Thoracic aorta (tissue), 2 donors: Measurements from ENCODE around the gene ZNF770. TPM values are rescaled to one million over a fixed set of nuclear protein-coding genes. Genes with fewer than 3 reads are reported as not detected.

Experiments used
- ATAC-seq: fragments of 150-250 bp; one replicate; pipeline ENCODE4 v1.8.0; 2017; ENCODE audit warnings: low read depth; ENCODE audit not compliant: insufficient number of reproducible peaks, low FRiP score
- DNase-seq: peaks from one replicate; pipeline ENCODE4 v3.0.0-alpha.2; 2020; ENCODE audit warnings: low spot score
- H3K27ac ChIP-seq, 2 donors: fragments of 200-600 bp; sonication (generic); 1 replicate in 1 of 2; 2 replicates in 1 of 2; pipeline ENCODE4 v1.5.1; 2016; ENCODE audit warnings: mild to moderate bottlenecking in 2 of 2, moderate library complexity in 2 of 2
- H3K27me3 ChIP-seq: fragments of 200-600 bp; sonication (generic); replicated peaks from 2 replicates; pipeline ENCODE4 v1.6.0; 2016; ENCODE audit warnings: mild to moderate bottlenecking; ENCODE audit not compliant: insufficient read depth
- H3K36me3 ChIP-seq: fragments of 200-600 bp; sonication (generic); one replicate; pipeline ENCODE4 v1.5.1; 2016
- H3K4me1 ChIP-seq, 2 donors: fragments of 200-600 bp; sonication (generic); 1 replicate in 1 of 2; 2 replicates in 1 of 2; pipeline versions ENCODE4 v1.5.1 to v1.6.0; 2016; ENCODE audit warnings: low read depth in 2 of 2, mild to moderate bottlenecking in 1 of 2; ENCODE audit not compliant: control insufficient read depth in 1 of 2
- H3K4me3 ChIP-seq: fragments of 200-600 bp; sonication (generic); 2 replicates; pipeline ENCODE4 v1.5.1; 2016; ENCODE audit warnings: mild to moderate bottlenecking
- H3K9me3 ChIP-seq: fragments of 200-600 bp; sonication (generic); 2 replicates; pipeline ENCODE4 v1.5.1; 2016
- total RNA-seq, 2 donors: library from RNA; depleted of rRNA; stranded (reverse); fragments of >200 nt; gene quantifications; one replicate each; pipeline versions ENCODE4 v1.1.0 to v1.2.3, GENCODE V29; 2016
- TF ChIP-seq, protein P1 (sequence below): fragments of 200-600 bp; sonication (generic); IDR thresholded peaks from one replicate; pipeline ENCODE4 v1.5.1; 2019; ENCODE audit warnings: antibody characterized with exemption

Gene ZNF770
- total RNA-seq, 2 donors from 2014 or later, result 13.7 to 31.4 TPM

GRCh38 chr15:35019404-35020327 is 31.6 kb upstream of the ZNF770 start:
- DNase-seq, result no peak
- no peaks in the 10 kb centered on the region for H3K4me1 ChIP-seq
- TF ChIP-seq, protein P1, sequence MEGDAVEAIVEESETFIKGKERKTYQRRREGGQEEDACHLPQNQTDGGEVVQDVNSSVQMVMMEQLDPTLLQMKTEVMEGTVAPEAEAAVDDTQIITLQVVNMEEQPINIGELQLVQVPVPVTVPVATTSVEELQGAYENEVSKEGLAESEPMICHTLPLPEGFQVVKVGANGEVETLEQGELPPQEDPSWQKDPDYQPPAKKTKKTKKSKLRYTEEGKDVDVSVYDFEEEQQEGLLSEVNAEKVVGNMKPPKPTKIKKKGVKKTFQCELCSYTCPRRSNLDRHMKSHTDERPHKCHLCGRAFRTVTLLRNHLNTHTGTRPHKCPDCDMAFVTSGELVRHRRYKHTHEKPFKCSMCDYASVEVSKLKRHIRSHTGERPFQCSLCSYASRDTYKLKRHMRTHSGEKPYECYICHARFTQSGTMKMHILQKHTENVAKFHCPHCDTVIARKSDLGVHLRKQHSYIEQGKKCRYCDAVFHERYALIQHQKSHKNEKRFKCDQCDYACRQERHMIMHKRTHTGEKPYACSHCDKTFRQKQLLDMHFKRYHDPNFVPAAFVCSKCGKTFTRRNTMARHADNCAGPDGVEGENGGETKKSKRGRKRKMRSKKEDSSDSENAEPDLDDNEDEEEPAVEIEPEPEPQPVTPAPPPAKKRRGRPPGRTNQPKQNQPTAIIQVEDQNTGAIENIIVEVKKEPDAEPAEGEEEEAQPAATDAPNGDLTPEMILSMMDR, result no peak
- H3K4me3 ChIP-seq, result no peak overlapping the region
- ATAC-seq, result no peak
- no peaks in the 10 kb centered on the region for H3K27me3 ChIP-seq
- no peak overlapping the region for H3K27ac ChIP-seq
- H3K9me3 ChIP-seq, result no peaks in the 10 kb centered on the region
- H3K36me3 ChIP-seq, result no peaks in the 10 kb centered on the region

DNA sequence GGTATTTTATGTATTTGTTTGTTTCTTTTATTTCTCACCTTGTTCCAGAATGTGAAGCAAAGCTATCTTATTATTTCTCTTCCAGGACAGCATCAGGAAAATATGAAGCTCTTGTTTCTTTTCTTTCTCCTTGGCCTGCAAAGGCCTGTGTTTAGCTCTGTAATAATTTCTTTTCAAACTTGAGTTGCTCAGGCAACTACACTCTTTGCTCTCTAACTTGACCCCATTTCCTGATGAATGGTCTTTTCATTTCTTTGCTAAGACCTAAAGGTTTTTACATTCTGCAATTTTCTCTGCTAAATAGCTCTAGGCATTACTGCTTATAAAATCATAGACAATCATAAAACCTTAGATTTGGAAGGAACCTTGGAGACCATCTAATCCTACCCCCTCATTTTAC is 26.2 kb upstream of the ZNF770 start:
- no peak for DNase-seq
- Histone ChIP-seq H3K4me3 (no peak overlapping the region), H3K36me3 (no peaks in the 10 kb centered on the region), H3K4me1 (no peaks in the 10 kb centered on the region), H3K9me3 (no peaks in the 10 kb centered on the region), H3K27ac (no peak overlapping the region), H3K27me3 (no peaks in the 10 kb centered on the region)
- ATAC-seq, result no peak
- TF ChIP-seq, protein P1, result no peak

DNA sequence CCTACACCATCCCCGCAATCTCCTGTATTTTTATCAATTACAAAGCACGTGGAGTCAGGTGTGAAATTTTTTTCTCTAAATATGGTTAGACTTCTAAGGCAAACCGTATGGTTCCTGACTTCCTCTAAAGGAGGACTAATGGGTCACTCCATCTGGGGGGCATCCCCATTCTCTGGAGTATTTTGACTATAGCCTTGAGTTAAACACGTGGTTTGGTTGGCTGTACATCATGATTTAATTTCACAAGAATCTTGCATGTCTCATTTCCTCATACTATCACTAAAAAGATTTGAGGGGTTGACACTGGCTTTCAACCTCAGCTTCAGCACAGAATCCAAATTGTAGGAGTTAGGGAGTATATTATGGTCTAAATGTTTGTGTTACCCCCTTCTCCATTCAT is 25.3 kb upstream of the ZNF770 start:
- H3K27me3 ChIP-seq, result no peaks in the 10 kb centered on the region
- no peak for ATAC-seq
- H3K9me3 ChIP-seq, result no peaks in the 10 kb centered on the region
- H3K36me3 ChIP-seq, result no peaks in the 10 kb centered on the region
- no peak overlapping the region for H3K4me3 ChIP-seq
- DNase-seq, result no peak
- no peaks in the 10 kb centered on the region for H3K4me1 ChIP-seq
- TF ChIP-seq, protein P1, result no peak
- H3K27ac ChIP-seq, result no peak overlapping the region

- TF ChIP-seq, protein P1, result no peak
- Histone ChIP-seq H3K4me3 (no peak overlapping the region), H3K27ac (no peak overlapping the region), H3K4me1 (no peaks in the 10 kb centered on the region), H3K9me3 (no peaks in the 10 kb centered on the region), H3K27me3 (no peaks in the 10 kb centered on the region), H3K36me3 (no peaks in the 10 kb centered on the region)
- DNase-seq, result no peak
- no peak for ATAC-seq
Measured at GRCh38 chr15:35007397-35007796, 19.3 kb upstream of the ZNF770 start.

DNA sequence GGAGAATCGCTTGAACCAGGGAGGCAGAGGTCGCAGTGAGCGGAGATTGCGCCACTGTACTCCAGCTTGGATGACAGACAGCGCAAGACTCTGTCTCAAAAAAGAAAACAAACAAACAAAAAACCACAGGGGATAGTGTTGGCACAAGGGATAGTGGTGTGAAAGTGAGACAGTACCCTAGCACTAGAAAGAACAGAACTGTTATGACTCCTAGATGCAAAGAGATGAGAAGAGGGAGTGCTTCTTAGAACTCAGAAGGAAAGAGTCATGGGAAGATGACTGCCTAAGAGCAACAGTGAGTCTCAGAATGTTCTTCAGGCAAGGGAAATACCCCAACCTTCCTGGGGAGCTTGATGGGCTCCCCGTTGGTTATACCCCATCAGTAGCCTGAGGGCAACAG is 17.8 kb upstream of the ZNF770 start:
- TF ChIP-seq, protein P1, result no peak
- no peak for DNase-seq
- no peak overlapping the region for H3K27ac ChIP-seq
- H3K36me3 ChIP-seq, result no peaks in the 10 kb centered on the region
- H3K4me1 ChIP-seq, result no peaks in the 10 kb centered on the region
- H3K27me3 ChIP-seq, result no peaks in the 10 kb centered on the region
- H3K9me3 ChIP-seq, result no peaks in the 10 kb centered on the region
- no peak for ATAC-seq
- H3K4me3 ChIP-seq, result no peak overlapping the region
